Heart left ventricle (tissue), 13 donors: Measurements from ENCODE around the gene DKC1.

ENCODE experiments used
- POLR2A ChIP-seq, 2 donors: fragments of 450-650 bp; IDR thresholded peaks; one replicate each; pipeline ENCODE4 v1.6.1; 2017; ENCODE audit warnings: antibody characterized with exemption in 2 of 2, mild to moderate bottlenecking in 2 of 2, moderate library complexity in 2 of 2
- TF ChIP-seq, protein P1 (sequence below), 12 donors: fragments of 200-600 bp; sonication (generic) in 4 of 12; IDR thresholded peaks; one replicate each; pipeline versions ENCODE4 v1.5.0 to v1.8.0; 2018 to 2022; ENCODE audit warnings: antibody characterized with exemption in 12 of 12, mild to moderate bottlenecking in 5 of 12
- donor health status: ischemic (EF 13 %, LVEDD 7.1; RV severe dilation, severe dysfunction).
- donor health status: DM: no; HTN: yes; CAD: no.
- donor health status: DM: no; HTN: no; CAD: no.
- donor health status: ischemic (EF 25% LVEDD 6.9; RV normal size, moderate dysfunction).
- donor health status: ischemic (EF 25% LVEDD 5.7; RV mildly dilated, moderate dysfunction).
- donor health status: ischemic (EF 35%, LVEDD 5.7; RV mildly dilated, moderate dysfunction).
- donor health status: nonischemic (EF 11% LVEDD 7.7; RV severe dilation, severe dysfunction).
- donor health status: DM: yes; HTN: yes; CAD: no.
- donor health status: PGD.
- donor health status: ischemic (EF 29% LVEDD 5.4; RV normal size, mild dysfunction).
- donor health status: nonischemic (EF 23%, LVEDD 6.1; RV moderate dilation, normal function).

DNA sequence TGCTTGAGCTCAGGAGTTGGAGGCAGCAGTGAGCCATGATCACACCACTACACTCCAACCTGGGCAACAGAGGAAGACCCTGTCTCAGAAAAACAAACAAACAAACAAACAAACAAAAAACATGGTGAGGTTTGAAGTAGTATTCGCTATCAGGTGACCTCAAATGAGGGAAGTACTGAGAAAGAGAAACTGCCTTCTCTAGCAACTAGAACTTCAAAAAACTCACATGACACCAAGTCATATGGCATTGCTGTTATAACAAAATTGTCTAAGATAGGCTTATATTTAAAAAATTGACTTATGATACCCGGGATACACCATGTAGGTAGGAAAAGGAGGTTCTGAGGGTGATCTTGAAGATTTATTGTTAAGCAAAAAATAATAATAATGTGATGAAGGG lies 32.4 kb downstream of the DKC1 start:
- TF ChIP-seq, protein P1, sequence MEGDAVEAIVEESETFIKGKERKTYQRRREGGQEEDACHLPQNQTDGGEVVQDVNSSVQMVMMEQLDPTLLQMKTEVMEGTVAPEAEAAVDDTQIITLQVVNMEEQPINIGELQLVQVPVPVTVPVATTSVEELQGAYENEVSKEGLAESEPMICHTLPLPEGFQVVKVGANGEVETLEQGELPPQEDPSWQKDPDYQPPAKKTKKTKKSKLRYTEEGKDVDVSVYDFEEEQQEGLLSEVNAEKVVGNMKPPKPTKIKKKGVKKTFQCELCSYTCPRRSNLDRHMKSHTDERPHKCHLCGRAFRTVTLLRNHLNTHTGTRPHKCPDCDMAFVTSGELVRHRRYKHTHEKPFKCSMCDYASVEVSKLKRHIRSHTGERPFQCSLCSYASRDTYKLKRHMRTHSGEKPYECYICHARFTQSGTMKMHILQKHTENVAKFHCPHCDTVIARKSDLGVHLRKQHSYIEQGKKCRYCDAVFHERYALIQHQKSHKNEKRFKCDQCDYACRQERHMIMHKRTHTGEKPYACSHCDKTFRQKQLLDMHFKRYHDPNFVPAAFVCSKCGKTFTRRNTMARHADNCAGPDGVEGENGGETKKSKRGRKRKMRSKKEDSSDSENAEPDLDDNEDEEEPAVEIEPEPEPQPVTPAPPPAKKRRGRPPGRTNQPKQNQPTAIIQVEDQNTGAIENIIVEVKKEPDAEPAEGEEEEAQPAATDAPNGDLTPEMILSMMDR (IDR thresholded peaks at IDR 0.05): no peak
- no peak for TF ChIP-seq POLR2A (IDR thresholded peaks at IDR 0.05)
